GM23338 (cell line): Measurements from ENCODE around the gene DNASE1L1. TPM values are rescaled to one million over a fixed set of nuclear protein-coding genes. Genes with fewer than 3 reads are reported as not detected.

ENCODE experiments used
- ATAC-seq: fragments of 200-7000 bp; cut with Tn5 transposase; 3 replicates; pipeline ENCODE4 v1.9.1; 2020
- DNase-seq: peaks from one replicate; pipeline ENCODE4 v3.0.0-alpha.2; 2015; ENCODE audit warnings: low spot score
- H2AFZ ChIP-seq: fragments of 200-600 bp; sonication (generic); 2 replicates; pipeline ENCODE4 v1.8.0; 2016; ENCODE audit warnings: antibody characterized with exemption, mild to moderate bottlenecking, moderate library complexity
- H3F3A ChIP-seq: fragments of 200-600 bp; sonication (generic); replicated peaks from 2 replicates; pipeline ENCODE4 v1.8.0; 2017; ENCODE audit warnings: antibody characterized with exemption, mixed run types, low read depth
- H3K27ac ChIP-seq: fragments of 200-600 bp; sonication (generic); 2 replicates; pipeline ENCODE4 v1.6.1; 2016; ENCODE audit warnings: low read depth
- H3K27me3 ChIP-seq: fragments of 200-600 bp; sonication (generic); 2 replicates; pipeline ENCODE4 v1.8.0; 2016; ENCODE audit warnings: mild to moderate bottlenecking, mixed run types, moderate library complexity; ENCODE audit not compliant: insufficient read depth
- H3K36me3 ChIP-seq: fragments of 200-600 bp; sonication (generic); 2 replicates; pipeline ENCODE4 v1.8.0; 2016; ENCODE audit warnings: mild to moderate bottlenecking; ENCODE audit not compliant: insufficient read depth
- H3K4me1 ChIP-seq: fragments of 200-600 bp; sonication (generic); 2 replicates; pipeline ENCODE4 v1.8.0; 2016; ENCODE audit warnings: mild to moderate bottlenecking, moderate library complexity; ENCODE audit not compliant: insufficient read depth
- H3K4me2 ChIP-seq: fragments of 200-600 bp; sonication (generic); 2 replicates; pipeline ENCODE4 v1.7.1; 2017; ENCODE audit warnings: mixed run types
- H3K4me3 ChIP-seq: fragments of 200-600 bp; sonication (generic); 2 replicates; pipeline ENCODE4 v1.6.1; 2016; ENCODE audit warnings: mixed run types
- H3K79me2 ChIP-seq: fragments of 200-600 bp; sonication (generic); replicated peaks from 2 replicates; pipeline ENCODE4 v1.8.0; 2017; ENCODE audit warnings: mild to moderate bottlenecking; ENCODE audit not compliant: insufficient read depth
- H3K9me2 ChIP-seq: fragments of 200-600 bp; sonication (generic); 2 replicates; pipeline ENCODE4 v1.8.0; 2017; ENCODE audit not compliant: insufficient read depth
- H4K20me1 ChIP-seq: fragments of 200-600 bp; sonication (generic); replicated peaks from 2 replicates; pipeline ENCODE4 v1.8.0; 2017; ENCODE audit warnings: mild to moderate bottlenecking; ENCODE audit not compliant: insufficient read depth
- H3K27ac Mint-ChIP-seq: 2 replicates; pipeline ENCODE4 v1.8.0; 2020; ENCODE audit warnings: inconsistent platforms, mild to moderate bottlenecking, moderate library complexity, mixed read lengths
- H3K27me3 Mint-ChIP-seq: 3 replicates; pipeline ENCODE4 v1.8.0; 2022; ENCODE audit warnings: low read depth, mild to moderate bottlenecking, moderate library complexity, mixed read lengths, inconsistent platforms; ENCODE audit not compliant: insufficient read depth, poor library complexity
- H3K36me3 Mint-ChIP-seq: 3 replicates; pipeline ENCODE4 v1.8.0; 2021; ENCODE audit warnings: low read depth, mild to moderate bottlenecking, inconsistent platforms, moderate library complexity, mixed read lengths
- H3K4me1 Mint-ChIP-seq: 3 replicates; pipeline ENCODE4 v1.8.0; 2020; ENCODE audit warnings: mild to moderate bottlenecking, inconsistent platforms, mixed read lengths
- H3K4me3 Mint-ChIP-seq: 3 replicates; pipeline ENCODE4 v1.8.0; 2021; ENCODE audit warnings: moderate library complexity, mild to moderate bottlenecking, inconsistent platforms, mixed read lengths
- H3K9me3 Mint-ChIP-seq: 3 replicates; pipeline ENCODE4 v1.8.0; 2020; ENCODE audit warnings: moderate library complexity, mild to moderate bottlenecking, inconsistent platforms, mixed read lengths
- CREB1 ChIP-seq: fragments of 250-450 bp; sonication (Bioruptor Pico); IDR thresholded peaks from 2 replicates; pipeline ENCODE4 v1.5.0; 2020; ENCODE audit warnings: low read depth, mild to moderate bottlenecking, moderate library complexity
- CTCF ChIP-seq, 2 experiments: fragments of 200-600 bp in 1 of 2; sonication (generic) in 1 of 2; conservative IDR thresholded peaks; 2 replicates each; pipeline versions ENCODE4 v1.5.1 to v1.6.1; 2016 to 2017; ENCODE audit warnings: antibody characterized with exemption in 2 of 2, low read depth in 2 of 2, mild to moderate bottlenecking in 2 of 2, moderate library complexity in 1 of 2
- ETS1 ChIP-seq: IDR thresholded peaks from 2 replicates; pipeline ENCODE4 v1.6.1; 2016; ENCODE audit warnings: antibody characterized with exemption
- EZH2 ChIP-seq: fragments of 200-600 bp; sonication (generic); IDR thresholded peaks from one replicate; pipeline ENCODE4 v1.8.0; 2017; ENCODE audit warnings: antibody characterized with exemption, mild to moderate bottlenecking, low read depth; ENCODE audit not compliant: unreplicated experiment
- JUNB ChIP-seq: IDR thresholded peaks from one replicate; pipeline ENCODE4 v1.6.1; 2016; ENCODE audit warnings: antibody characterized with exemption; ENCODE audit not compliant: unreplicated experiment
- ZNF114 ChIP-seq: fragments of 250-450 bp; sonication (Bioruptor Pico); IDR thresholded peaks from 2 replicates; pipeline ENCODE4 v1.5.0; 2020; ENCODE audit warnings: mild to moderate bottlenecking, moderate library complexity
- ZNF331 ChIP-seq: fragments of 250-450 bp; sonication (Bioruptor Pico); IDR thresholded peaks from 2 replicates; pipeline ENCODE4 v1.5.0; 2020; ENCODE audit warnings: low read depth, mild to moderate bottlenecking, moderate library complexity
- polyA plus RNA-seq: library from polyadenylated mRNA; unstranded; fragments of >200 nt; fragmentation: Nextera tagmentation; extraction: Ambion mirVana; gene quantifications from 2 replicates; pipeline ENCODE4 v1.2.1, GENCODE V29; 2016
- total RNA-seq: library from RNA; depleted of rRNA; stranded (reverse); fragments of >200 nt; shearing (Covaris generic); gene quantifications from 2 replicates; pipeline ENCODE4 v1.2.3, GENCODE V29; 2014

Gene DNASE1L1
- total and polyA plus RNA-seq, 2 experiments from 2014 or later, result 3.3 to 16.1 TPM

GRCh38 chrX:154445776-154446175 is 36.7 kb upstream of the DNASE1L1 start:
- Mint-ChIP-seq H3K36me3 (peaks cover 16% of the 10 kb centered on the region; the same call in 2 of the 3 replicates), H3K9me3 (no peaks in the 10 kb centered on the region), H3K27ac (no peak overlapping the region), H3K4me3 (peak overlapping the region; percentile 10; the same call in 1 of the 3 replicates), H3K27me3 (peaks cover 7% of the 10 kb centered on the region), H3K4me1 (no peaks in the 10 kb centered on the region)
- TF ChIP-seq ZNF331, result no peak
- TF ChIP-seq ETS1, result no peak
- H3K4me1 ChIP-seq, result 0 out of 2 replicates have a peak, but pooled peaks cover 3% of the 10 kb centered on the region
- ATAC-seq (no peak), DNase-seq (no peak)
- no peaks in the 10 kb centered on the region for H3K79me2 ChIP-seq
- no peak overlapping the region for H2AFZ ChIP-seq
- H3K4me3 ChIP-seq, result no peak overlapping the region
- H3K9me2 ChIP-seq, result no peaks in the 10 kb centered on the region
- no peak overlapping the region for H3K4me2 ChIP-seq
- no peaks in the 10 kb centered on the region for H4K20me1 ChIP-seq
- no peaks in the 10 kb centered on the region for H3K27me3 ChIP-seq
- no peaks in the 10 kb centered on the region for H3F3A ChIP-seq
- no peak overlapping the region for H3K27ac ChIP-seq
- no peaks in the 10 kb centered on the region for H3K36me3 ChIP-seq

- H3K36me3 Mint-ChIP-seq, result peaks cover 15% of the 10 kb centered on the region; the same call in 2 of the 3 replicates
- H3K9me2 ChIP-seq, result no peaks in the 10 kb centered on the region
- no peaks in the 10 kb centered on the region for H4K20me1 ChIP-seq
- peaks cover 8% of the 10 kb centered on the region for H3K27me3 Mint-ChIP-seq
- no peaks in the 10 kb centered on the region for H3K9me3 Mint-ChIP-seq
- DNase-seq (no peak), ATAC-seq (no peak; the same call in 2 of the 3 replicates)
- H3K4me2 ChIP-seq, result peak overlapping the region; percentile 75
- H3K27ac ChIP-seq, result no peak overlapping the region
- H3K27ac Mint-ChIP-seq, result no peak overlapping the region
- H3K4me3 ChIP-seq, result peak overlapping the region; percentile 62
- H2AFZ ChIP-seq, result no peak overlapping the region
- no peaks in the 10 kb centered on the region for H3K36me3 ChIP-seq
- H3K4me3 Mint-ChIP-seq, result peak overlapping the region; percentile 48
- H3K27me3 ChIP-seq, result no peaks in the 10 kb centered on the region
- no peaks in the 10 kb centered on the region for H3F3A ChIP-seq
- H3K4me1 Mint-ChIP-seq, result no peaks in the 10 kb centered on the region
- no peaks in the 10 kb centered on the region for H3K79me2 ChIP-seq
- 0 out of 2 replicates have a peak, but pooled peaks cover 3% of the 10 kb centered on the region for H3K4me1 ChIP-seq
- no peak for TF ChIP-seq EZH2
- TF ChIP-seq JUNB, result no peak
- no peak for TF ChIP-seq CREB1 (CRISPR knock-in tag)
- TF ChIP-seq ZNF114, result no peak
- no peak for TF ChIP-seq CTCF (conservative IDR thresholded peaks at IDR 0.05; ENCODE audit: low read depth in 2 of 2)
These were observed 35.7 kb upstream of the DNASE1L1 start for GRCh38 chrX:154444755-154445246.
